Endothelial cell of umbilical vein (primary cell): ENCODE measurements around the gene RNPEPL1. TPM values are rescaled to one million over a fixed set of nuclear protein-coding genes. Genes with fewer than 3 reads are reported as not detected.
A peak's percentile ranks its signal among the peaks of the same experiment; 100 is the strongest.

ENCODE experiments used
- BruUV-seq: library from RNA; stranded (reverse); fragments of 400-500 nt; replicated peaks from 2 replicates; lab custom pipeline; 2021; lab: Mats Ljungman, UMichigan
- CTCF ChIA-PET: fragments of 300-600, 350-600 bp; sonication (Branson Sonifier 250); formaldehyde crosslinking; loops from one replicate; lab custom pipeline; 2021; ENCODE audit warnings: antibody characterized with exemption, inconsistent platforms; lab: Charles Lee
- POLR2A ChIA-PET: fragments of 300-600, 350-600 bp; sonication (Branson Sonifier 250); formaldehyde crosslinking; loops from one replicate; lab custom pipeline; 2021; ENCODE audit warnings: antibody characterized with exemption, inconsistent platforms; lab: Charles Lee
- DNase-seq: peaks from one replicate; pipeline ENCODE4 v3.0.0-alpha.2; 2011; ENCODE audit warnings: low read depth, low spot score
- FAIRE-seq: peaks from 2 replicates; lab custom pipeline; 2011; peaks lifted over from hg19 to GRCh38; lab: Jason Lieb, UNC
- H2AFZ ChIP-seq: 2 replicates; pipeline ENCODE4 v1.6.0; 2012; ENCODE audit warnings: low read depth, low read length, control low read depth, inconsistent platforms
- H3K27ac ChIP-seq: 2 replicates; pipeline ENCODE4 v1.5.1; 2011; ENCODE audit warnings: low read depth, mild to moderate bottlenecking, control low read depth, low read length, moderate library complexity; ENCODE audit not compliant: insufficient read depth
- H3K27me3 ChIP-seq, 2 experiments: 2 replicates each; pipeline versions ENCODE4 v1.6.0 to v1.6.1; 2011; ENCODE audit warnings: low read length in 2 of 2, mixed read lengths in 1 of 2; ENCODE audit not compliant: control insufficient read depth in 2 of 2, insufficient read depth in 2 of 2
- H3K36me3 ChIP-seq, 2 experiments: 2 replicates in 1 of 2; 3 replicates in 1 of 2; pipeline ENCODE4 v1.5.1; 2011; ENCODE audit warnings: low read length in 2 of 2, mild to moderate bottlenecking in 1 of 2, moderate library complexity in 1 of 2; ENCODE audit not compliant: control insufficient read depth in 2 of 2, insufficient read depth in 2 of 2; ENCODE audit errors: extremely low read depth in 1 of 2
- H3K4me1 ChIP-seq: 3 replicates; pipeline ENCODE4 v1.5.1; 2011; ENCODE audit warnings: mild to moderate bottlenecking, low read length; ENCODE audit not compliant: control insufficient read depth, insufficient read depth; ENCODE audit errors: extremely low read depth
- H3K4me2 ChIP-seq: 2 replicates; pipeline ENCODE4 v1.6.1; 2011; ENCODE audit warnings: low read length, control low read depth, mixed read lengths; ENCODE audit not compliant: insufficient read depth
- H3K4me3 ChIP-seq, 3 experiments: fragments of 200-600 bp in 1 of 3; sonication (generic), shearing (Covaris generic) in 1 of 3; replicated peaks in 1 of 3; 2 replicates each; pipeline ENCODE4 v1.5.1; 2011 to 2016; ENCODE audit warnings: control low read depth in 3 of 3, low read length in 3 of 3, mild to moderate bottlenecking in 2 of 3, inconsistent platforms in 1 of 3, low read depth in 1 of 3, moderate library complexity in 1 of 3; ENCODE audit not compliant: insufficient read depth in 1 of 3
- H3K79me2 ChIP-seq: 2 replicates; pipeline ENCODE4 v1.6.0; 2012; ENCODE audit warnings: low read length, inconsistent platforms; ENCODE audit not compliant: control insufficient read depth, insufficient read depth
- H3K9ac ChIP-seq: replicated peaks from 2 replicates; pipeline ENCODE3; 2011; ENCODE audit warnings: low read length, control low read depth; ENCODE audit not compliant: insufficient read depth; ENCODE audit errors: extremely low read depth
- H3K9me1 ChIP-seq: replicated peaks from 3 replicates; pipeline ENCODE4 v1.6.0; 2011; ENCODE audit warnings: mild to moderate bottlenecking, low read length; ENCODE audit not compliant: control insufficient read depth, insufficient read depth; ENCODE audit errors: extremely low read depth
- H3K9me3 ChIP-seq: replicated peaks from 2 replicates; pipeline ENCODE4 v1.5.1; 2012; ENCODE audit warnings: low read length, inconsistent platforms; ENCODE audit not compliant: control insufficient read depth, insufficient read depth
- H4K20me1 ChIP-seq: replicated peaks from 2 replicates; pipeline ENCODE3; 2011; ENCODE audit warnings: mild to moderate bottlenecking, low read length; ENCODE audit not compliant: control insufficient read depth, insufficient read depth; ENCODE audit errors: extremely low read depth
- FOS ChIP-seq: IDR thresholded peaks from 2 replicates; pipeline ENCODE4 v1.6.1; 2011; ENCODE audit warnings: mild to moderate bottlenecking, low read length, moderate library complexity, borderline replicate concordance; ENCODE audit not compliant: insufficient read depth
- GATA2 ChIP-seq: IDR thresholded peaks from 2 replicates; pipeline ENCODE4 v1.7.0; 2011; ENCODE audit warnings: low read depth, mild to moderate bottlenecking, moderate library complexity, mixed read lengths, low read length; ENCODE audit not compliant: insufficient read length, insufficient read depth
- JUN ChIP-seq: IDR thresholded peaks from 2 replicates; pipeline ENCODE4 v1.6.1; 2011; ENCODE audit warnings: borderline replicate concordance, low read depth; ENCODE audit not compliant: insufficient read length, insufficient read depth
- MYC ChIP-seq: IDR thresholded peaks from one replicate; pipeline ENCODE4 v1.6.1; 2011; ENCODE audit warnings: mild to moderate bottlenecking, low read depth, low read length
- POLR2A ChIP-seq: IDR thresholded peaks from 2 replicates; pipeline ENCODE4 v1.6.1; 2012; ENCODE audit warnings: low read depth, mild to moderate bottlenecking, control low read depth, low read length
- dilution Hi-C: fragments of 300-500 bp; cut with MboI; formaldehyde crosslinking; loops from one replicate; pipeline ENCODE4 v1.15.0; 2019; ENCODE audit warnings: low sequenced_read_pairs; ENCODE audit not compliant: extremely low pct_ligation_motif_present
- intact Hi-C: fragments of 100-400 bp; cut with micrococcal nuclease; formaldehyde crosslinking; loops from one replicate; pipeline ENCODE4 v1.10.0; 2022
- polyA plus RNA-seq, 4 experiments: library from polyadenylated mRNA; depleted of rRNA in 3 of 4; stranded (reverse) in 3 of 4; unstranded in 1 of 4; fragments of >200 nt; gene quantifications; 2 replicates each; pipeline versions ENCODE4 v1.2.1 to v1.2.3, GENCODE V29; 2011 to 2012; ENCODE audit warnings: missing spikeins in 1 of 4
- total RNA-seq: library from RNA; stranded (reverse); gene quantifications from 2 replicates; pipeline ENCODE4 v1.2.3, GENCODE V29; 2021
- TF ChIP-seq, protein P1 (sequence below): IDR thresholded peaks from 2 replicates; pipeline ENCODE4 v1.6.1; 2011; ENCODE audit not compliant: insufficient read depth, insufficient read length
- TF ChIP-seq, protein P2 (sequence below), 2 donors: IDR thresholded peaks; 1 replicate in 1 of 2; 2 replicates in 1 of 2; pipeline ENCODE4 v1.5.1; 2011; ENCODE audit warnings: low read length in 2 of 2, mild to moderate bottlenecking in 2 of 2, moderate library complexity in 2 of 2, control low read depth in 1 of 2, inconsistent platforms in 1 of 2, low read depth in 1 of 2; ENCODE audit not compliant: insufficient read depth in 1 of 2; ENCODE audit errors: extremely low read depth in 1 of 2

Gene RNPEPL1
- total and polyA plus RNA-seq, 2 donors (not counting 3 experiments of a cell fraction or from before 2014, with no cell fraction given): 35.8 to 67.1 TPM

GRCh38 chr2:240578110-240578450 is 9.8 kb downstream of the RNPEPL1 start:
- peaks cover 0 to 30% of the 10 kb centered on the region in 2 experiments for H3K36me3 ChIP-seq
- dilution Hi-C loops: no loop called here
- no peak for TF ChIP-seq GATA2
- TF ChIP-seq JUN: no peak
- TF ChIP-seq FOS: no peak
- TF ChIP-seq, protein P1, sequence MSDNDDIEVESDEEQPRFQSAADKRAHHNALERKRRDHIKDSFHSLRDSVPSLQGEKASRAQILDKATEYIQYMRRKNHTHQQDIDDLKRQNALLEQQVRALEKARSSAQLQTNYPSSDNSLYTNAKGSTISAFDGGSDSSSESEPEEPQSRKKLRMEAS: no peak
- TF ChIP-seq, protein P2, sequence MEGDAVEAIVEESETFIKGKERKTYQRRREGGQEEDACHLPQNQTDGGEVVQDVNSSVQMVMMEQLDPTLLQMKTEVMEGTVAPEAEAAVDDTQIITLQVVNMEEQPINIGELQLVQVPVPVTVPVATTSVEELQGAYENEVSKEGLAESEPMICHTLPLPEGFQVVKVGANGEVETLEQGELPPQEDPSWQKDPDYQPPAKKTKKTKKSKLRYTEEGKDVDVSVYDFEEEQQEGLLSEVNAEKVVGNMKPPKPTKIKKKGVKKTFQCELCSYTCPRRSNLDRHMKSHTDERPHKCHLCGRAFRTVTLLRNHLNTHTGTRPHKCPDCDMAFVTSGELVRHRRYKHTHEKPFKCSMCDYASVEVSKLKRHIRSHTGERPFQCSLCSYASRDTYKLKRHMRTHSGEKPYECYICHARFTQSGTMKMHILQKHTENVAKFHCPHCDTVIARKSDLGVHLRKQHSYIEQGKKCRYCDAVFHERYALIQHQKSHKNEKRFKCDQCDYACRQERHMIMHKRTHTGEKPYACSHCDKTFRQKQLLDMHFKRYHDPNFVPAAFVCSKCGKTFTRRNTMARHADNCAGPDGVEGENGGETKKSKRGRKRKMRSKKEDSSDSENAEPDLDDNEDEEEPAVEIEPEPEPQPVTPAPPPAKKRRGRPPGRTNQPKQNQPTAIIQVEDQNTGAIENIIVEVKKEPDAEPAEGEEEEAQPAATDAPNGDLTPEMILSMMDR (IDR thresholded peaks at IDR 0.05; ENCODE audit: extremely low read depth in 1 of 2, insufficient read depth in 1 of 2, low read depth in 1 of 2, low read length in 2 of 2): no peak
- TF ChIP-seq POLR2A: no peak
- TF ChIP-seq MYC: no peak
- H3K9me3 ChIP-seq: no peaks in the 10 kb centered on the region
- no peaks in the 10 kb centered on the region for H3K4me1 ChIP-seq
- no peaks in the 10 kb centered on the region for H3K9me1 ChIP-seq
- CTCF ChIA-PET: interaction anchor here (1.1 kb wide), 1 partner anchor 64 kb away, joined by 4 read pairs; no protein-coding TSS in a partner anchor
- H3K9ac ChIP-seq: no peak overlapping the region
- no peak overlapping the region for H2AFZ ChIP-seq
- H4K20me1 ChIP-seq: no peaks in the 10 kb centered on the region
- BruUV-seq: TSS peak; percentile 63
- FAIRE-seq (no peak), DNase-seq (no peak)
- H3K27ac ChIP-seq: no peak overlapping the region
- POLR2A ChIA-PET: no interaction called here
- H3K4me2 ChIP-seq: no peak overlapping the region
- no peaks in the 10 kb centered on the region for H3K27me3 ChIP-seq
- peaks cover 4% of the 10 kb centered on the region for H3K79me2 ChIP-seq
- intact Hi-C loops: no loop called here
- H3K4me3 ChIP-seq: no peak overlapping the region
